SU-DHL-6 (cell line): ENCODE results near the gene RIN3.

Source experiments
- CTCF ChIP-seq: fragments of 200-600 bp; sonication (generic); IDR thresholded peaks from one replicate; pipeline ENCODE4 v1.5.1; 2017; ENCODE audit warnings: antibody characterized with exemption, mild to moderate bottlenecking, low read length, moderate library complexity; ENCODE audit not compliant: insufficient read depth, poor library complexity, severe bottlenecking
- EZH2phosphoT487 ChIP-seq: fragments of 200-600 bp; sonication (generic), shearing (Covaris generic); conservative IDR thresholded peaks from 2 replicates; pipeline ENCODE4 v1.6.1; 2018; ENCODE audit warnings: mild to moderate bottlenecking, antibody characterized with exemption, low read length, moderate library complexity, mixed read lengths

DNA sequence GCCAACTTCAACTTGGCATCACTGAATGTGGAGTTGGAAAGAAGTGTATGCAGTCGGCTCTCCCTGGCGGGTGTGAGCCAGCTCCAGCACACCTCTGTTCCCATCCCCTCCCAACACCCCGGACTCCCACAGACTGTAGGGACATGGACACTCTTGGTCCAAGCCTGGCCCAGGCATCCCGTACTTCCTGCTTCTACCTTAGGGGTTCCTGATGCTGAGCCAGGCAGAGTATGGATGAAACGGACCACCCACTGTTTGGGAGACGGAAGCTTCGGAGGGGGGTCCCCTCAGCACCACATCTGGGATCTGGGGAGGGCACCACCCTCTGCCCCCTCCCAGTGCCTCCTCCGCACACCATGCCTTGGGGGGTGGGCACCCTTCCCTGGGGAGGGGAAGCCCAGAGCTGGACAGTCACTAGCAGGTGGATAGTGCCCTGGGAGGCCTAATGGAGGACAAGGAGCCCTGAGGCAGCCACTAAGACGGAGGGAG, 172.9 kb downstream of the RIN3 start:
- no peak for TF ChIP-seq EZH2phosphoT487
- no peak for TF ChIP-seq CTCF
